ENCODE data around the gene CTBP1. TPM values are rescaled to one million over a fixed set of nuclear protein-coding genes. Genes with fewer than 3 reads are reported as not detected.

Gene CTBP1
- total and polyA plus RNA-seq, 8 donors: 91.5 to 131 (median 109) TPM

- H3K4me3 ChIP-seq: no peak overlapping the region
- H3K9me3 ChIP-seq: no peaks in the 10 kb centered on the region
- H3K36me3 ChIP-seq: peaks cover 3 to 44% (median 30%) of the 10 kb centered on the region in 3 donors
- no peak for ATAC-seq
- intact Hi-C loops (cut with DNase I): no loop called here
- no peaks in the 10 kb centered on the region for H3K27me3 ChIP-seq
- no peak for FAIRE-seq
- DNase-seq: no peak
- no peaks in the 10 kb centered on the region for H3K4me1 ChIP-seq
- no peak overlapping the region for H3K27ac ChIP-seq
- no peak for TF ChIP-seq CTCF (IDR thresholded peaks at IDR 0.05)
- 92 to 93% methylated on average over 16 of the region's 16 CpGs for WGBS, 2 donors
Observed at GRCh38 chr4:1220566-1220965, 28.4 kb downstream of the CTBP1 start.

GRCh38 chr4:1219566-1219950 lies 29.4 kb downstream of the CTBP1 start:
- Histone ChIP-seq H3K36me3 (peaks cover 11 to 44% (median 30%) of the 10 kb centered on the region in 3 donors), H3K27ac (no peak overlapping the region), H3K4me3 (no peak overlapping the region), H3K27me3 (no peaks in the 10 kb centered on the region), H3K4me1 (no peaks in the 10 kb centered on the region), H3K9me3 (no peaks in the 10 kb centered on the region)
- intact Hi-C loops (cut with DNase I): no loop called here
- 96 to 98% methylated on average over 7 of the region's 7 CpGs for WGBS, 2 donors
- FAIRE-seq: no peak
- no peak for TF ChIP-seq CTCF (IDR thresholded peaks at IDR 0.05)
- no peak for DNase-seq
- no peak for ATAC-seq

- no peak for FAIRE-seq
- no peak for DNase-seq
- intact Hi-C loops (cut with DNase I): no loop called here
Observed at GRCh38 chr4:1218634-1219565, 30.0 kb downstream of the CTBP1 start.

GRCh38 chr4:1217366-1217765 lies 31.6 kb downstream of the CTBP1 start:
- no peak overlapping the region for H3K27ac ChIP-seq
- H3K9me3 ChIP-seq: no peaks in the 10 kb centered on the region
- 95 to 96% methylated on average over 27 of the region's 27 CpGs for WGBS, 2 donors
- peaks cover 0 to 4% (median 3%) of the 10 kb centered on the region in 3 donors for H3K4me1 ChIP-seq
- TF ChIP-seq CTCF (IDR thresholded peaks at IDR 0.05): no peak
- no peak for FAIRE-seq
- no peak for DNase-seq
- intact Hi-C loops (cut with DNase I): no loop called here
- no peak for ATAC-seq
- no peak overlapping the region for H3K4me3 ChIP-seq
- no peaks in the 10 kb centered on the region for H3K27me3 ChIP-seq
- H3K36me3 ChIP-seq: peaks cover 11 to 47% (median 15%) of the 10 kb centered on the region in 3 donors

More at GRCh38 chr4:1218634-1219565, 30.0 kb downstream of the CTBP1 start:
- peaks cover 11 to 44% (median 24%) of the 10 kb centered on the region in 3 donors for H3K36me3 ChIP-seq
- WGBS, 2 donors: 86 to 88% methylated on average over 21 of the region's 21 CpGs
- no peaks in the 10 kb centered on the region for H3K4me1 ChIP-seq
- H3K9me3 ChIP-seq: no peaks in the 10 kb centered on the region
- H3K27ac ChIP-seq: no peak overlapping the region
- no peaks in the 10 kb centered on the region for H3K27me3 ChIP-seq
- no peak for ATAC-seq
- no peak overlapping the region for H3K4me3 ChIP-seq
- TF ChIP-seq CTCF (IDR thresholded peaks at IDR 0.05): no peak

GRCh38 chr4:1216869-1217294 lies 32.0 kb downstream of the CTBP1 start:
- Histone ChIP-seq H3K36me3 (peaks cover 11 to 50% (median 17%) of the 10 kb centered on the region in 3 donors), H3K9me3 (no peaks in the 10 kb centered on the region), H3K27me3 (no peaks in the 10 kb centered on the region), H3K27ac (no peak overlapping the region), H3K4me3 (no peak overlapping the region), H3K4me1 (peaks cover 0 to 9% (median 6%) of the 10 kb centered on the region in 3 donors)
- no peak for ATAC-seq
- TF ChIP-seq CTCF (IDR thresholded peaks at IDR 0.05): no peak
- WGBS, 2 donors: 86 to 88% methylated on average over 21 of the region's 21 CpGs
- no peak for FAIRE-seq
- no peak for DNase-seq
- intact Hi-C loops (cut with DNase I): no loop called here

Data from pancreas (tissue), 10 donors.